GM18951 (cell line): ENCODE results near the gene FBXL2.

Source experiments
- POLR2A ChIP-seq: IDR thresholded peaks from 4 replicates; pipeline ENCODE4 v1.6.1; 2011; ENCODE audit warnings: mild to moderate bottlenecking; ENCODE audit not compliant: insufficient read length, insufficient read depth; ENCODE audit errors: extremely low read depth
- in situ Hi-C: fragments of 300-500 bp; cut with MboI; formaldehyde crosslinking; loops from one replicate; pipeline ENCODE4 v1.12.0; 2022; ENCODE audit warnings: low sequenced_read_pairs, mixed read lengths, inconsistent platforms; ENCODE audit not compliant: unreplicated experiment

The FBXL2 gene

GRCh38 chr3:33377489-33377888 is 100.2 kb downstream of the FBXL2 start:
- in situ Hi-C loops = no loop called here
- TF ChIP-seq POLR2A = no peak

- in situ Hi-C loops = no loop called here
- TF ChIP-seq POLR2A = no peak
These were observed 100.7 kb downstream of the FBXL2 start for GRCh38 chr3:33377931-33378330.

- TF ChIP-seq POLR2A = no peak
- in situ Hi-C loops = no loop called here
These were observed 103.4 kb downstream of the FBXL2 start for GRCh38 chr3:33380653-33381052.

GRCh38 chr3:33383951-33384350 is 106.7 kb downstream of the FBXL2 start:
- no peak for TF ChIP-seq POLR2A
- in situ Hi-C loops = no loop called here

GRCh38 chr3:33385423-33385822 is 108.2 kb downstream of the FBXL2 start:
- in situ Hi-C loops = no loop called here

GRCh38 chr3:33386631-33387030 is 109.4 kb downstream of the FBXL2 start:
- in situ Hi-C loops = no loop called here
- no peak for TF ChIP-seq POLR2A

More at GRCh38 chr3:33385423-33385822, 108.2 kb downstream of the FBXL2 start:
- no peak for TF ChIP-seq POLR2A

GRCh38 chr3:33388374-33389100 is 111.3 kb downstream of the FBXL2 start:
- in situ Hi-C loops = no loop called here
- no peak for TF ChIP-seq POLR2A

GRCh38 chr3:33389908-33390307 is 112.7 kb downstream of the FBXL2 start:
- in situ Hi-C loops = no loop called here
- no peak for TF ChIP-seq POLR2A

- in situ Hi-C loops = no loop called here
- TF ChIP-seq POLR2A = no peak
These were observed 114.2 kb downstream of the FBXL2 start for GRCh38 chr3:33391255-33391995.

GRCh38 chr3:33392144-33392543 is 114.9 kb downstream of the FBXL2 start:
- no peak for TF ChIP-seq POLR2A
- in situ Hi-C loops = no loop called here

GRCh38 chr3:33392703-33393125 is 115.5 kb downstream of the FBXL2 start:
- in situ Hi-C loops = no loop called here
- no peak for TF ChIP-seq POLR2A

GRCh38 chr3:33394403-33395054 is 117.3 kb downstream of the FBXL2 start:
- no peak for TF ChIP-seq POLR2A
- in situ Hi-C loops = no loop called here

GRCh38 chr3:33395900-33396299 is 118.7 kb downstream of the FBXL2 start:
- no peak for TF ChIP-seq POLR2A
- in situ Hi-C loops = no loop called here

- TF ChIP-seq POLR2A = no peak
- in situ Hi-C loops = no loop called here
These were observed 121.2 kb downstream of the FBXL2 start for GRCh38 chr3:33398410-33398809.

GRCh38 chr3:33401781-33402180 is 124.5 kb downstream of the FBXL2 start:
- TF ChIP-seq POLR2A = no peak
- in situ Hi-C loops = no loop called here
